Endothelial cell of umbilical vein (primary cell): ENCODE measurements around the gene SYNGAP1. TPM values are rescaled to one million over a fixed set of nuclear protein-coding genes. Genes with fewer than 3 reads are reported as not detected.

ENCODE experiments used
- BruUV-seq: library from RNA; stranded (reverse); fragments of 400-500 nt; replicated peaks from 2 replicates; lab custom pipeline; 2021; lab: Mats Ljungman, UMichigan
- CTCF ChIA-PET: fragments of 300-600, 350-600 bp; sonication (Branson Sonifier 250); formaldehyde crosslinking; loops from one replicate; lab custom pipeline; 2021; ENCODE audit warnings: antibody characterized with exemption, inconsistent platforms; lab: Charles Lee
- POLR2A ChIA-PET: fragments of 300-600, 350-600 bp; sonication (Branson Sonifier 250); formaldehyde crosslinking; loops from one replicate; lab custom pipeline; 2021; ENCODE audit warnings: antibody characterized with exemption, inconsistent platforms; lab: Charles Lee
- DNase-seq: peaks from one replicate; pipeline ENCODE4 v3.0.0-alpha.2; 2011; ENCODE audit warnings: low read depth, low spot score
- FAIRE-seq: peaks from 2 replicates; lab custom pipeline; 2011; peaks lifted over from hg19 to GRCh38; lab: Jason Lieb, UNC
- H2AFZ ChIP-seq: 2 replicates; pipeline ENCODE4 v1.6.0; 2012; ENCODE audit warnings: low read depth, low read length, control low read depth, inconsistent platforms
- H3K27ac ChIP-seq: 2 replicates; pipeline ENCODE4 v1.5.1; 2011; ENCODE audit warnings: low read depth, mild to moderate bottlenecking, control low read depth, low read length, moderate library complexity; ENCODE audit not compliant: insufficient read depth
- H3K27me3 ChIP-seq, 2 experiments: 2 replicates each; pipeline versions ENCODE4 v1.6.0 to v1.6.1; 2011; ENCODE audit warnings: low read length in 2 of 2, mixed read lengths in 1 of 2; ENCODE audit not compliant: control insufficient read depth in 2 of 2, insufficient read depth in 2 of 2
- H3K36me3 ChIP-seq, 2 experiments: 2 replicates in 1 of 2; 3 replicates in 1 of 2; pipeline ENCODE4 v1.5.1; 2011; ENCODE audit warnings: low read length in 2 of 2, mild to moderate bottlenecking in 1 of 2, moderate library complexity in 1 of 2; ENCODE audit not compliant: control insufficient read depth in 2 of 2, insufficient read depth in 2 of 2; ENCODE audit errors: extremely low read depth in 1 of 2
- H3K4me1 ChIP-seq: 3 replicates; pipeline ENCODE4 v1.5.1; 2011; ENCODE audit warnings: mild to moderate bottlenecking, low read length; ENCODE audit not compliant: control insufficient read depth, insufficient read depth; ENCODE audit errors: extremely low read depth
- H3K4me2 ChIP-seq: 2 replicates; pipeline ENCODE4 v1.6.1; 2011; ENCODE audit warnings: low read length, control low read depth, mixed read lengths; ENCODE audit not compliant: insufficient read depth
- H3K4me3 ChIP-seq, 3 experiments: fragments of 200-600 bp in 1 of 3; sonication (generic), shearing (Covaris generic) in 1 of 3; replicated peaks in 1 of 3; 2 replicates each; pipeline ENCODE4 v1.5.1; 2011 to 2016; ENCODE audit warnings: control low read depth in 3 of 3, low read length in 3 of 3, mild to moderate bottlenecking in 2 of 3, inconsistent platforms in 1 of 3, low read depth in 1 of 3, moderate library complexity in 1 of 3; ENCODE audit not compliant: insufficient read depth in 1 of 3
- H3K79me2 ChIP-seq: 2 replicates; pipeline ENCODE4 v1.6.0; 2012; ENCODE audit warnings: low read length, inconsistent platforms; ENCODE audit not compliant: control insufficient read depth, insufficient read depth
- H3K9ac ChIP-seq: replicated peaks from 2 replicates; pipeline ENCODE3; 2011; ENCODE audit warnings: low read length, control low read depth; ENCODE audit not compliant: insufficient read depth; ENCODE audit errors: extremely low read depth
- H3K9me1 ChIP-seq: replicated peaks from 3 replicates; pipeline ENCODE4 v1.6.0; 2011; ENCODE audit warnings: mild to moderate bottlenecking, low read length; ENCODE audit not compliant: control insufficient read depth, insufficient read depth; ENCODE audit errors: extremely low read depth
- H3K9me3 ChIP-seq: replicated peaks from 2 replicates; pipeline ENCODE4 v1.5.1; 2012; ENCODE audit warnings: low read length, inconsistent platforms; ENCODE audit not compliant: control insufficient read depth, insufficient read depth
- H4K20me1 ChIP-seq: replicated peaks from 2 replicates; pipeline ENCODE3; 2011; ENCODE audit warnings: mild to moderate bottlenecking, low read length; ENCODE audit not compliant: control insufficient read depth, insufficient read depth; ENCODE audit errors: extremely low read depth
- EZH2 ChIP-seq: IDR thresholded peaks from 2 replicates; pipeline ENCODE4 v1.6.1; 2012; ENCODE audit warnings: borderline replicate concordance, low read depth, mild to moderate bottlenecking, moderate library complexity, low read length, inconsistent platforms; ENCODE audit not compliant: severe bottlenecking
- FOS ChIP-seq: IDR thresholded peaks from 2 replicates; pipeline ENCODE4 v1.6.1; 2011; ENCODE audit warnings: mild to moderate bottlenecking, low read length, moderate library complexity, borderline replicate concordance; ENCODE audit not compliant: insufficient read depth
- GATA2 ChIP-seq: IDR thresholded peaks from 2 replicates; pipeline ENCODE4 v1.7.0; 2011; ENCODE audit warnings: low read depth, mild to moderate bottlenecking, moderate library complexity, mixed read lengths, low read length; ENCODE audit not compliant: insufficient read length, insufficient read depth
- JUN ChIP-seq: IDR thresholded peaks from 2 replicates; pipeline ENCODE4 v1.6.1; 2011; ENCODE audit warnings: borderline replicate concordance, low read depth; ENCODE audit not compliant: insufficient read length, insufficient read depth
- MYC ChIP-seq: IDR thresholded peaks from one replicate; pipeline ENCODE4 v1.6.1; 2011; ENCODE audit warnings: mild to moderate bottlenecking, low read depth, low read length
- POLR2A ChIP-seq: IDR thresholded peaks from 2 replicates; pipeline ENCODE4 v1.6.1; 2012; ENCODE audit warnings: low read depth, mild to moderate bottlenecking, control low read depth, low read length
- POLR2AphosphoS5 ChIP-seq: IDR thresholded peaks from 2 replicates; pipeline ENCODE4 v1.6.1; 2012; ENCODE audit warnings: low read depth, mild to moderate bottlenecking, control low read depth, low read length, moderate library complexity; ENCODE audit not compliant: insufficient read depth
- dilution Hi-C: fragments of 300-500 bp; cut with MboI; formaldehyde crosslinking; loops from one replicate; pipeline ENCODE4 v1.15.0; 2019; ENCODE audit warnings: low sequenced_read_pairs; ENCODE audit not compliant: extremely low pct_ligation_motif_present
- intact Hi-C: fragments of 100-400 bp; cut with micrococcal nuclease; formaldehyde crosslinking; loops from one replicate; pipeline ENCODE4 v1.10.0; 2022
- polyA plus RNA-seq, 4 experiments: library from polyadenylated mRNA; depleted of rRNA in 3 of 4; stranded (reverse) in 3 of 4; unstranded in 1 of 4; fragments of >200 nt; gene quantifications; 2 replicates each; pipeline versions ENCODE4 v1.2.1 to v1.2.3, GENCODE V29; 2011 to 2012; ENCODE audit warnings: missing spikeins in 1 of 4
- total RNA-seq: library from RNA; stranded (reverse); gene quantifications from 2 replicates; pipeline ENCODE4 v1.2.3, GENCODE V29; 2021
- TF ChIP-seq, protein P1 (sequence below): IDR thresholded peaks from 2 replicates; pipeline ENCODE4 v1.6.1; 2011; ENCODE audit not compliant: insufficient read depth, insufficient read length
- TF ChIP-seq, protein P2 (sequence below), 2 donors: IDR thresholded peaks; 1 replicate in 1 of 2; 2 replicates in 1 of 2; pipeline ENCODE4 v1.5.1; 2011; ENCODE audit warnings: low read length in 2 of 2, mild to moderate bottlenecking in 2 of 2, moderate library complexity in 2 of 2, control low read depth in 1 of 2, inconsistent platforms in 1 of 2, low read depth in 1 of 2; ENCODE audit not compliant: insufficient read depth in 1 of 2; ENCODE audit errors: extremely low read depth in 1 of 2

The SYNGAP1 gene
- total and polyA plus RNA-seq, 2 donors (not counting 3 experiments of a cell fraction or from before 2014, with no cell fraction given), result 7.3 to 15.1 TPM

DNA sequence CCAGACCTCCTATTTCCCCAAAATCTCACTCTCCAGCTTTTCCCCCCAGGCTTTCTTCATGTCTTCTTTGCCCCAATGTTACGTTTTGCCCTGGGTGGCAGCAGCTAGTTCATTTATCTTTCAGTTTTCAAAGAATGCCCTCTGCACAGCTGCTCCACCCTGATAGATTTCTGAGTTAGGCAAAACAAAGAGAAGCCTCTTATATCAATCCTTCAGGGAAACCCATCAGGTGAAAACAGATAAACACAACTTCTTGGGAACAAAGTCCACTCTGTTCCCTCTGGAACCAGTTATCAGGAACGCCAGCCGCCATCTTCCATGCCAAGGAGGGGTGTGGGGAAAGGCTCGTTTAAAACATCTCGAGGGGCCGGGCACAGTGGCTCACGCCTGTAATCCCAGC, 68.5 kb downstream of the SYNGAP1 start:
- intact Hi-C loops (no loop called here), dilution Hi-C loops (no loop called here)
- Histone ChIP-seq H3K27me3 (peaks cover 0 to 4% of the 10 kb centered on the region in 2 experiments), H3K9me1 (no peaks in the 10 kb centered on the region), H3K4me1 (no peaks in the 10 kb centered on the region), H3K4me2 (no peak overlapping the region), H3K79me2 (no peaks in the 10 kb centered on the region), H3K9me3 (no peaks in the 10 kb centered on the region), H3K36me3 (no peaks in the 10 kb centered on the region), H3K27ac (no peak overlapping the region), H3K4me3 (no peak overlapping the region), H3K9ac (no peak overlapping the region), H2AFZ (no peak overlapping the region), H4K20me1 (no peaks in the 10 kb centered on the region)
- no TSS peak for BruUV-seq
- TF ChIP-seq, protein P1, sequence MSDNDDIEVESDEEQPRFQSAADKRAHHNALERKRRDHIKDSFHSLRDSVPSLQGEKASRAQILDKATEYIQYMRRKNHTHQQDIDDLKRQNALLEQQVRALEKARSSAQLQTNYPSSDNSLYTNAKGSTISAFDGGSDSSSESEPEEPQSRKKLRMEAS, result no peak
- TF ChIP-seq FOS (no peak), EZH2 (no peak), POLR2A (no peak), GATA2 (no peak), POLR2AphosphoS5 (no peak), MYC (no peak)
- DNase-seq (no peak), FAIRE-seq (no peak)
- POLR2A ChIA-PET, result no interaction called here
- CTCF ChIA-PET, result no interaction called here

DNA sequence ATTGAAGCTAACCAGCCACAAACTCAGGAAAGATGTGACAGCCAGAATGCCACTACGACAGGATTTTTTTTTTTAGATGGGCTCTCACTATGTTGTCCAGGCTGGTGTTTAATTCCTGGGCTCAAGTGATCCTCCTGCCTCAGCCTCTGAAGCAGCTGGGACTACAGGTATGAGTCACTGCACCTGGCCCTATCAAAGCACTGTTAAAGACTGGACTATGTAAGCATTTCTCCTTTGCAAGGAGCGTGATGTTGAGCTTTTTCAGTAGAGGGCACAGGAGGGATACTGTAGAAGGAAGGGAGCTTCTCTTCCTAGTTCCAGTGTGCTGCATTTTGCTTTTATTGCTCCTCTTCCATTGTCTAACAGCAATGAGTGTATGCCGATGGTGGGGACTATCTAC, 70.3 kb downstream of the SYNGAP1 start:
- FAIRE-seq, result no peak
- Histone ChIP-seq H3K9ac (no peak overlapping the region), H3K9me1 (no peaks in the 10 kb centered on the region), H3K27me3 (peaks cover 0 to 4% of the 10 kb centered on the region in 2 experiments), H3K4me3 (no peak overlapping the region), H3K27ac (no peak overlapping the region), H3K4me1 (no peaks in the 10 kb centered on the region), H3K79me2 (no peaks in the 10 kb centered on the region), H4K20me1 (no peaks in the 10 kb centered on the region), H2AFZ (no peak overlapping the region), H3K4me2 (no peak overlapping the region), H3K9me3 (no peaks in the 10 kb centered on the region), H3K36me3 (no peaks in the 10 kb centered on the region)
- intact Hi-C loops (loop anchor here (5.0 kb wide), 1 partner anchor 98 kb away; the partner anchor contains the start of gene KIFC1), dilution Hi-C loops (no loop called here)
- ChIA-PET CTCF (interaction anchor here (0.6 to 2.0 kb wide), 4 partner anchors 12 to 41 kb away, joined by 3 to 7 read pairs (median 3); no protein-coding TSS in a partner anchor), POLR2A (no interaction called here)
- no TSS peak for BruUV-seq
- TF ChIP-seq FOS, result no peak
- TF ChIP-seq GATA2, result no peak
- no peak for TF ChIP-seq POLR2A
- TF ChIP-seq, protein P1, result no peak
- no peak for TF ChIP-seq POLR2AphosphoS5
- TF ChIP-seq, protein P2, sequence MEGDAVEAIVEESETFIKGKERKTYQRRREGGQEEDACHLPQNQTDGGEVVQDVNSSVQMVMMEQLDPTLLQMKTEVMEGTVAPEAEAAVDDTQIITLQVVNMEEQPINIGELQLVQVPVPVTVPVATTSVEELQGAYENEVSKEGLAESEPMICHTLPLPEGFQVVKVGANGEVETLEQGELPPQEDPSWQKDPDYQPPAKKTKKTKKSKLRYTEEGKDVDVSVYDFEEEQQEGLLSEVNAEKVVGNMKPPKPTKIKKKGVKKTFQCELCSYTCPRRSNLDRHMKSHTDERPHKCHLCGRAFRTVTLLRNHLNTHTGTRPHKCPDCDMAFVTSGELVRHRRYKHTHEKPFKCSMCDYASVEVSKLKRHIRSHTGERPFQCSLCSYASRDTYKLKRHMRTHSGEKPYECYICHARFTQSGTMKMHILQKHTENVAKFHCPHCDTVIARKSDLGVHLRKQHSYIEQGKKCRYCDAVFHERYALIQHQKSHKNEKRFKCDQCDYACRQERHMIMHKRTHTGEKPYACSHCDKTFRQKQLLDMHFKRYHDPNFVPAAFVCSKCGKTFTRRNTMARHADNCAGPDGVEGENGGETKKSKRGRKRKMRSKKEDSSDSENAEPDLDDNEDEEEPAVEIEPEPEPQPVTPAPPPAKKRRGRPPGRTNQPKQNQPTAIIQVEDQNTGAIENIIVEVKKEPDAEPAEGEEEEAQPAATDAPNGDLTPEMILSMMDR (IDR thresholded peaks at IDR 0.05; ENCODE audit: extremely low read depth in 1 of 2, insufficient read depth in 1 of 2, low read depth in 1 of 2, low read length in 2 of 2), result no peak
- no peak for TF ChIP-seq EZH2
- TF ChIP-seq MYC, result no peak
- no peak for TF ChIP-seq JUN
- DNase-seq, result no peak
